HG03558 (cell line): Measurements from ENCODE around the gene ENOX1.

Source experiments
- ATAC-seq: cut with Tn5 transposase; IDR thresholded peaks from one replicate; pipeline ENCODE4 v1.9.1; 2021; ENCODE audit warnings: moderate number of reproducible peaks; ENCODE audit not compliant: unreplicated experiment; ENCODE audit errors: extremely low read depth

ENOX1 gene

DNA sequence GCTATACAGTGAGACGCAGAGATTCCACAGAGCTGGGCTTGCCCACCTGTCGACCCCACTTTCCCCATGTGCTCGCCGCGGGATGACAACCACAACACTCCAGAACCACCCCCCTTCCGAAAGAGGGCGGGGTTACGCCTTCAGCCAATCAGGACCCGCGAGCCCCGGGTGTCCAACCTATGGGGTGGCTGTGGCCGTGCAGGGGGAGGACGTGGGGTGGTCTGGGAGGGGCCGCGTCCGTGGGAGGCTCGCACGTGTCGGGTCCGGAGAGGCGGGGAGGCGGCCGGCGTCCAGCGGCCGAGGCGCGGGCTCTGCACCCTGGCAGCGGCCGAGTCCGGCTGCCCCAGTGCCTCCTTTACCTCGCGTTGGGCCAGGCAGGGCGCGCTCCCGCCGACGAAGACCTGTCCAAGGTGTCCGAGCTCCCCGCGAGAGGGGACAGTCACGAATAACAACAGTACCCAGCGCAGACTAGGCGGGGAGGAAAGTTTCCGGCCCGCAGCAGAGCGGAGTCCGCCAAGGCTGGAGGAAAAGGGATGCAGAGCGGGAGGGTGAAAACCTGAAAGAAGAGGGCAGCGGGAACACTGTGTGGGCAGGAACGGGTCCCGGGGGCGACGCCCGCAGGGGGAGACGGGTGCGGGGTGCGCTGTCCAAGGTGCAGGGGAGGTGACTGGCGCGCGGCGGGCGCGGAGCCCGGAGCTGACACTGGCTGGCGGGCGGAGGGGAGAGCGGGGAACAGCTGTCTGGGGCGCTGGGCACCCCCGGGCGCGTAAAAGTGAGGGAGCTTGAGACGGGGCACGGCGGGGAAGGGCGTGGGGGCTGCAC is 911 bp downstream of the ENOX1 start:
- ATAC-seq: no peak

GRCh38 chr13:43785261-43785649 is 1.5 kb downstream of the ENOX1 start:
- ATAC-seq: no peak

GRCh38 chr13:43784496-43784895 is 2.3 kb downstream of the ENOX1 start:
- ATAC-seq: no peak

DNA sequence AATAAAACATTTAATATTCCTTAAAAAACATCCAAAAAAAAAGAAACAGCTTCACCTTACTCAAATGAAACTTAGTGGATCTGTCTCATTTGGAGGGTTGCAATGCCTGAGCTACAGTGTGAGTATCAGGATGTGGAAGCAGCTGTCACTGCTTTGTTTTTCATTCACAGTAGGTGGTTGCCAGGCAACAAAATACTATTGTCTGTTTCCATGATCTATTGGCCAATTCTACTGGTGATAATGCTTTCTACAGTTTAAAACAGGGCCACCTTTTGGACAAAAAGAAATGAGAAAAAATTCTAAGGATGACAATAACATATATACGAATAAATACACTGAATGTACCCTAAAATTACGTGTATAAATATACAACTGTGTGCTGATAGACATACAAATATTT is 3.0 kb downstream of the ENOX1 start:
- ATAC-seq: no peak

DNA sequence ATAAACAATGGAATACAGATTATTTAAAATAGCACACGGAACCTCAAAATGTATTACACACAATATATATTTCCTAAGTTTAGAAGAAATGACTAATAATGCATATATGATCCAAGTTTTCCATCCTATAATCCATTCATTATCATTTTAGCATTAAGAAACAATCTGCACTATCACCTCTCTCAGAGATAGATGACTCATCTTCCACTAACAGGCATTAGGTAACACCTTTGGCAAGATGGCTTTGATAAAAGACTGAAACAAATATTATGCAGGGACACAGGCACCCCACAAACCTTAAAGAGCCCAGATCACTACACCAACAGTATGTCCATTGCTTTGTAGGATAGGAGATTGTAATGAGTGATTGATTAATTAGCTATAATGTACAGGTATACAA is 4.1 kb downstream of the ENOX1 start:
- ATAC-seq: no peak

DNA sequence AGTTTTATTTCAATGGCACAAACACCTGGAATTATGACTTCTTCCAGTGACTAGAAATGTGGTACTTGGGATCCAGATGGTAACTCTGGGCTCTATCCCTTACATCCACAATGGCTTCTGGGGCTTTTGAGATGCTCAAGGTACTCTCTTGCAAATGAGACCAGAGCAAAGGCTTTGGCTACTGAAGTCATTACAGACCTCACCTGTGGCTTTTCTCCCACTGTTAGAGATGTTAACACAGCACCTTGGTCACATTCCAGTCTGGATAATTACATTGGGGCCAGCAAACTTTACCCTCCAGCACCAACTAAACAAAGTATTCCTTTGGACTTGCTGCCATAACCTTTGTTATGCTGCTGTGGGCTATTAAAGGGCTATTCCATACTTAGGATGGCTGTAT is 6.1 kb downstream of the ENOX1 start:
- ATAC-seq: no peak

DNA sequence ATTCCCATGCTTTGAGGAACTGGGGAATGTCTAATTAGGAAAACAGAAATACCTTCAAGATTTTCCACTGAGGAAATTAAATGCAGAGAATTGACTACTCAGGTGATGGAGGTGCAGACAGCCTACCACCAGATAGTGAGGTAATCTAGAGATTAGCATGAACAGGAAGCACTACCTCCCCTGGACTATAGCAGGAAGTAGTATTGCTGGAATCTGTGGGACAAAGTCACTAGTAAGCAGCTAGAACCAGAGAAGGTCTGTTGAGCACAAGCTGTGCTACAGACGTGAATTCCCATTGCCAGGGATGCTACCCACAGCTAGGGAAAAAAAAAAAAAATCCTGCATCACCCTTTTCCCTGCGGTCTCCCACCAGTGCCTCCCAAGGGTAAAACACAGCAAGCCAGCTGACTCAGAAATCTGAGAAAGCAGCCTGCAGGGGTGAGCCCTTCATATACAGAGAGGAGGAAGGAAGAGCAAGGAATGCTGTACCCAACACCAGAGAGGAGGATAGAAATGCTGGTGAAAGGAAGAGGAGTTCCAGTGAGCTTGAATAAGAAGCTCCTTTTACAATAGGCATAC is 10.2 kb downstream of the ENOX1 start:
- no peak for ATAC-seq

DNA sequence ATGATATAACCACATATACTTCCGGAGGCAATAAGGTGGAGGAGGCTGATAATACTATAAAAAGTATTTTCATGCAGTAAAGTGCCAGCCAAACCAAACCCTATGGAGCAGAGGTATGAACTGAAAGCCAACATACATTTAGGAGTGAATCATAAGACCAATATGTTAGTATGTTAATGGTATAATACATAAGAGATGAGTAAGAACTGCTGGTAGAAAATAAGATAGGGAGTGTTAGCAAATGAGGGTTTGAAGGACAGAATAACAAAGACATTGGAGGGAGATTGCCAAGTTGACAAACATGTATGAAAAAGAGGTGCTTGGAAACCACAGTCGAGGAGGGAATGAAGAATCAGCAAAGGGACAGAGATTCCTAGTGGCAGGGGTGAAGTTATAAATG is 10.8 kb downstream of the ENOX1 start:
- no peak for ATAC-seq

DNA sequence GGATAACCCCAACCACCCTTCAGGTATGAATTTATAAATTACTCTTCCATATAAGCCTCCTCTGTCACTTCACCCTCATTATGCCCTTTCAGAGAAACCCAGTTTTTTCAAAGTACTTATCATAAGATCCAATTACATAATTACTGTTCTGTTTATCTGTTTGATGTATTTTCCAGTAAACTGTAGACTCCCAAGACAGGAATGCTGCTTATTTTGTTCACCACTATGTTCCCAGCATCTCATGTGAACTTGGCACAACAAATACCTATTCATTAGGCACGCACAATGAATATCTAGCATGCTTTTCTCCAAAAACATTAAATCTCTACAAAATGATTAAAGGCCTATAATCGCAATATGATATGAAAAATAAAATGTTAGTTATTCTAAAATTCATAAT is 13.2 kb downstream of the ENOX1 start:
- ATAC-seq: no peak

DNA sequence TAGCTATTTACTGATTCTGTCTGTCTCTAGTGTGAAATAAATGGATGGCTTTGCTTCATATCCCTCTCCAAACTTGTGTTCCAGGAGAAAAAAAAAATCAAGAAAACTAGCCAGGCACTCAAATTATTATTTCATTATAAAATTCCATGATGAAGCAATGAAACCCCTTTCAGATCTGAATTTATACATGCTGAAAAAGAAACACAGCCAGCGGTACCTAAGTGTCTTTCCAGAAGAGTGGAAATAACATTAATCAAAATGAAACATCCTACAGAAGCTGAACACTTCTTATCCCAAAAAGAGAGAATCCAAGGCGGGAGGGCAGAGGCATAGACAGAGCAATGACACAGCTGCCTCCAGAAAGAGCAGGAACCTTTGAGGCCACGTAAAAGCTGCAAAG is 15.9 kb downstream of the ENOX1 start:
- no peak for ATAC-seq

GRCh38 chr13:43769529-43769928 is 17.2 kb downstream of the ENOX1 start:
- ATAC-seq: no peak

DNA sequence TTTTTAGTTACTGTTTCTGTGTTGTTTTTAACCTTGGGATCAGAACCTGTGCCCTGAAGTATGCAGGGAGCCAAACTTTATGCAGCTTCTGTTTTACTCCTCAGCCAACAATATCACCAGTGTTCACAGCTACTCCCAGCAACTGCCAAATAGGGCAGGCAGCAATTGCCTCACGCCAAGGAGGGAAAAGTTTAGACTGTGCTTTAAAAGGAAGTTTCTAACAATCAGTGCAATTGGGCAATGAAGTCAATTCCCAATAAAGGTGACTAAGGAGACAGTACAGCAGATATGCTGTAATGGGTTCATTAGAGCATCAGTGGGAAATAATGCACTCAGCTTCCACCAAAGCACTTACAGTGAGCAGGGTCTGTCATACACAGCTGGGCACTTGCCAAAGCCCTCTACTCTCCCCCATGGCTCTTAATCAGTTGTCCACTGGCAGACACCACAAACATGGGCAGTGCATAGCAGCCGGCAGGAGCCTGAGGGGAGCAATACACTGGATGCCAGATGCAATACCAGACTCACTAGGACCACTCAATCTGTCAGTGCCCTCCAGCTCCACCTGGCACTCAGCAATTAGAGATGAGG is 19.3 kb downstream of the ENOX1 start:
- no peak for ATAC-seq

GRCh38 chr13:43766725-43767124 is 20.0 kb downstream of the ENOX1 start:
- no peak for ATAC-seq

GRCh38 chr13:43764349-43764748 is 22.4 kb downstream of the ENOX1 start:
- ATAC-seq: no peak

- ATAC-seq: no peak
Observed at GRCh38 chr13:43763143-43763759, 23.5 kb downstream of the ENOX1 start.

DNA sequence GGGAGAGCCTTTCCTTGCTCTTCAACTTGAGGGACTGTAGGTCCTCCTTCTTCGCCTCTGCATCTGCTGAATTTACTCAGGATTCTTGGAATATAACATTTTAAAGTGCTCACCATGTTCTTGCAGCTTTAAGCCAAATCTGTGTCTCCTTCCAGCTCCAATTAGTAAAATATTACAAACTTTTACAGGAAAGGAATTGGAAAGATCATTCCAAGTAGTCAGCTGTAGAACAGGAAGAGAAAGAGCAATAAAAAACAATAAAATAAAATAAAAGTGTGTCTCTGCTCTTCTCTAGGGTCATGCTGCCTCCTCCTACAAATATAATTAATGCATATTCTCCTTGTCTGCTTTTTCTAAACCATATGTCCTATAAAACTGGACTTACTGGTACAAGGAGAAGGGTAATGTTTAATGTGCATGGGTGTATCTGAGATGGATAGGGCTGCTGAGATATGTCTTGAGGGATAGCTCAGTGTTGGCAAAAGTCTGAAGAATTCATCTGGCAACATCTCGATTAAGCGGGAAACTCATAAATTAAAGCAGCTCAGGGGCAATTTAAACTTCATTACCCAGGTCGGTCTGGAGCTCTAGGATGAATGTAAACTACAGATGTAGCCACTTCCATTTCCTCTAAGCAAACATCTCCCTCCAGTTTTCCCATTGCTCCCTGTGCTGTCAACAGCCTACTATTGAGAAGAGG is 25.0 kb downstream of the ENOX1 start:
- ATAC-seq: no peak

- no peak for ATAC-seq
Observed at GRCh38 chr13:43760257-43760656, 26.5 kb downstream of the ENOX1 start.

GRCh38 chr13:43758834-43759233 is 27.9 kb downstream of the ENOX1 start:
- ATAC-seq: no peak

- no peak for ATAC-seq
Observed at GRCh38 chr13:43757266-43757665, 29.5 kb downstream of the ENOX1 start.

- no peak for ATAC-seq
Observed at GRCh38 chr13:43755844-43756243, 30.9 kb downstream of the ENOX1 start.

GRCh38 chr13:43751624-43752023 is 35.1 kb downstream of the ENOX1 start:
- ATAC-seq: no peak
